Pulmonary artery endothelial cell (primary cell): ENCODE measurements around the gene SLC43A1. TPM values are rescaled to one million over a fixed set of nuclear protein-coding genes. Genes with fewer than 3 reads are reported as not detected.
A peak's percentile ranks its signal among the peaks of the same experiment; 100 is the strongest.

ENCODE experiments used
- DNase-seq: peaks from one replicate; pipeline ENCODE4 v3.0.0-alpha.2; 2011; ENCODE audit warnings: low read depth, low spot score
- total RNA-seq: library from RNA; depleted of rRNA; stranded (reverse); fragments of >200 nt; gene quantifications from 2 replicates; pipeline ENCODE4 v1.2.3, GENCODE V29; 2014

Gene SLC43A1
- total RNA-seq, 1 donor from 2014 or later, result 15.6 TPM

GRCh38 chr11:57529012-57529411 lies 13.5 kb upstream of the SLC43A1 start:
- no peak for DNase-seq

DNA sequence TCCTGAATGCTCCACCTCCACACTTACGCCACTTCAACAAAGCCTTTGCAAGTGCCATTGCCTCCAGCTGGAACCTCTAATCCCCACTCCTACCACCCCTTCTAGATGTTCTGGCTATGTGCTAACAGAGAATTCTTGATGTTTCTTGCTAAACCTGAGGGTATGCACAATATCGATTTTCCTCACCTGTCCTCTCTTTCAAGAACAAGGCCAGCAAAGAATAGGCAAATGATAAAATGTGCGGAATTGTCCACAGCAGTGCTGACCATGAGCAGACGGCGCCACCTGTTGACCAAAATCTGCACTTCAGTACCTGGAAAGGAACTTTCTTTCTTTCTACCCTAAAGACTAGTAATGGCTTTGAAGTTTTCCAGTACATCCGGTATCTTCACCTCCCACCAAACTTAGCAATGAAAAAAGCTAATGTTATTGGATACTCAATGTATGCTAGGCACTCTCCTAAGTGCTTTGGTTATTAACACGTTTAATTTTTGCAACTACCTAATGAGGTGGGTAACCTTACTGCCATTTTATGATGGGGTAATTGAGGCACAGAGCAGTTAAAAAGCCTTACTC lies 11.6 kb upstream of the SLC43A1 start:
- DNase-seq, result no peak

DNA sequence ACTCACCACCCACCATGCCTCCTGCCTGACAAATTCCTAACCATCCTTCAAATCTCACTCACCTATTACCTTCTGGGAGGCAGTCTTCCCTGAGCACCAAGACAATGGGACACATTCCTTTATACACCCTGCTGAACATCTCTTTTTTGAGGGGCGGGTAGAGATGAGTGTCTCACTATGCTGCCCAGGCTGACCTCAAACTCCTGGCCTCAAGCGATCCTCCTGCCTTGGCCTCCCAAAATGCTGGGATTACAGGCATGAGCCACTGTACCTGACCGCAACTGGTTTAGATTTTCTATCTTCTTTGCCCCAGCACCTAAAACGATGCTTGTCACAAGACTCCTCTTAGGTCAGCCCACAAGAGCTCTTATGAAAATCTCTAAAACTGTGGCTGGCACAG lies 7.9 kb upstream of the SLC43A1 start:
- DNase-seq, result no peak

- DNase-seq, result no peak
Measured at GRCh38 chr11:57521116-57521515, 5.6 kb upstream of the SLC43A1 start.

DNA sequence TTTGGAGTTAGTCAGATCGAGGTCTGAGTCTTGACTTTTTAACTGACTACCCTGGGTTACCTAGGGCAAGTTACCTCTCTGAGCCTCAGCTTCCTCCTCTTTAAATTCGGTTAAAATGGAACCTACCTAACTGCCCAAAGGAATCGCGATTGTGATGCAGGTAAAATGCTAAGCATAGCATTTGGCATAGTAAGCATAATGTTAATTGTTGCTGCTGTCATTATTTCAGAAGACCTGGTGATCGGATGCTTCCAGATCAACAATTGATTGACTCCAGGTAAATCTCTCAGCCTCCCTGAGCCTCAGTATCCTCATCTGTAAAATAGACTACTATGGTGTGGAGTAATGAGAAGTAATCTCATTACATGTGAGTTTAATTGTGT lies 550 bp upstream of the SLC43A1 start:
- DNase-seq, result no peak

DNA sequence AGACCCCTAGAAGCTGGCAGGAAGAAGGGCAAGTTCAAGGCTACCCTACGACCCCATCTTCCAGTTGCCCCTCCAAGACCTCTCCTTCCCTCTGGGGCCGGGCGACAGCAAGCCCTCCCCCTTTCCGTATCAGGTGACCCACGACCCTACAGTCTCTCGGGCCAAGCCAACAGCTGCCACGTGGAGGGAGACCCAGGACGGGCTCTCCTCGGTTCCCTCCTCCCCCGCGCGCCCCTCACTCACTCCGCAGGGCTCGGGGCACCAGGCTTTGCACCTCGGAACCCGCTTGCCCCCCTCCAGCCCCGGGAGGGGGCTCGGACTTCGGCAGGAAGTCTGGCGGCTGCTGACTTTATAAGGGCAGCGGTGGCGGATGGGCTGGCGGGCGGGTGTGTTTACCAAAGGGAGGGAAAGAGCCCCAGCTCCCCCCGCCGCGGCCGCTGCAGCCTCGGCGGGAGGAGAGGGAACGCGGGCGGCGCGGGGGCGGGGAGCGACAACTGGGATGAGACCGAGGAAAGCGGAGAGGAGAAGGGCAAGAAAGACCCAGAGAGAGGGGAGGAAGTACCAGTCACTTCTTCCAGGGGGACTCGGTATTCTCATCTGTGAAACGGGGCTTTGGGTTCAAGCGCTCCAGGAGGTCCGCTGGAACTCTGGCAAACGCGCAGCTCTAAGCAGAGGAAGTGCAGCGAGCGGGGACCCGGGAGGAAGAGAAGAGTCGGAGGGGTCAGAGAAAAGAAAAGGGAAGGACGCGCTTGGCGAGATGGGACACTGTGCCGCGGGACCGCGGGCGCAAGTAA lies 767 bp downstream of the SLC43A1 start:
- DNase-seq, result no peak

DNA sequence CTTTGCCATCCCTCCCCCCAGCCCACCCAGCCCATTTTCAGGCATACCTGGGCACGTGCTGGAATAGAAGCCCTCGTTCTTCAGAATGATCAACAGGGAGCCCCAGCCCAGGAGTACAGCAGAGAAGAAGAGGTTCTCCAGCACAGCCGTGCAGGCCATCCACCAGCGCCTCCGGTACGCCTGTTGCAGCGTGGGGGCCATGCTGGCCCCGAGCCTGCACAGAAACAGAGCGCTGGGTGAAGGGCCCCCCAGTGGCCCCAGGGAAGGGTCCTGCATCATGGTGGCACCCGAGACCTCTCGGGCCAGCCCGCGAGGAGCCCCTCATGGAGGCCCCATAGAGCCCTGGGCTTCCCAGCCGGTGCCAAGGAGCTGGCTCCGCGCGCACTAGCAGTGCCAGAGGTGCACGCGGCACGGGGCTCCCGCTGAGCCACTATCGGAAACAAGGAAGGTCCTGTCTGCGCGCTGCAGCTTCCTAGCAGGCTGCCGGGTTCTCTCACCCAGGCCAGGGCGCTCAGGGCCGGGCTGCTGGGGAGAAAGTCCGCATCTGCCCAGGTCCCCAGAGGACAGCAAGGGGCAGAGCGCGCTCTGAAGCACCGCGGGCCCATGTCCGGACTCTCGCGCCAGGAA lies 1.5 kb downstream of the SLC43A1 start:
- no peak for DNase-seq

- no peak for DNase-seq
Measured at GRCh38 chr11:57513452-57513795, 2.1 kb downstream of the SLC43A1 start.

- no peak for DNase-seq
Measured at GRCh38 chr11:57512646-57513451, 2.7 kb downstream of the SLC43A1 start.

DNA sequence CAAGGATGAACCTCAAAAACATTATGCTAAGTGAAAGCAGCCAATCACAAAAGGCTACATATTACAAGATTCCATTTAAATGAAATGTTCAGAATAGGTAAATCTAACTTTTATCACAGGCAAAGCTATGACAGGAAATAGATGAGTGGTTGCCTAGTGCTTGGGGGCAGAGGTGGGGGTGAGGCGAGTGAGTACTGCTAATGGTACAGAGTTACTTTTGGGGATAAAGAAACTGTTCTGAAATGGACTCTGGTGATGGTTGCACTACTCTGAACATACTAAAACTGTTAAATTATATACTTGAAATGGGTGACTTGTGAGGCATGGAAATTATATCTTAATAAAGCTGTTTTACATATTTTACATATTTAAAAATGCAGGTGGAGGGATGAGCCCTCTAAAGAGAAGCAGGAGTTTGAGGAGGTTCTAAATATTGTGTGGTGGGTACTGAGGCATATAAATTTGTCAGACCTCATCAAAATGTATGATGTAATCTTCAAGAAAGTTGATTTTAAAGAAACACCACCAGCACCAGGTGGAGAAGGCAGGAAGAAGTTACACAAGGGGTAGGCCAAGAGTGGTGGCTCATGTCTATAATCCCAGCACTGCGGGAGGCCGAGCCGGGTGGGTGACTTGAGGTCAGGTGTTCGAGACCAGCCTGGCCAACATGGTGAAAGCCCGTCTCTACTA lies 3.6 kb downstream of the SLC43A1 start:
- DNase-seq, result no peak

GRCh38 chr11:57508341-57509170 lies 6.9 kb downstream of the SLC43A1 start:
- DNase-seq, result no peak

DNA sequence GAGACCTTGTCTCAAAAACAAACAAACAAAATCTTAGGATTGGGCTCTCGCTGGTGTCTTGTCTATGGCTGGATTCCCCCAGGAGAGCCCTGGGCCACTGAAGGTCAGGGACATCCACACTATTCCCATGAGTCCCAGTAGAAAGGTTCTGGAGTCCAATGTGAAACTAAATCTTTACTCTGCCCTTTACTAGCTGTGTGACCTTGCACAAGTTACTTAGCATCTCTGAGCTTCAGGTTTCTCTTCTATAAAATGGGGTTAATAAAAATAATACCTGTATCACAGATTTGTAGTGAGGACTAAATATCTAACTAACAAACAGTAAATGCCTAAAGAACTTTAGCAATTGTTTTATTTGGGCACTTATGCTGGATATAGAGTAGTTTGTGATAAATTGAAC lies 9.0 kb downstream of the SLC43A1 start:
- DNase-seq, result no peak

DNA sequence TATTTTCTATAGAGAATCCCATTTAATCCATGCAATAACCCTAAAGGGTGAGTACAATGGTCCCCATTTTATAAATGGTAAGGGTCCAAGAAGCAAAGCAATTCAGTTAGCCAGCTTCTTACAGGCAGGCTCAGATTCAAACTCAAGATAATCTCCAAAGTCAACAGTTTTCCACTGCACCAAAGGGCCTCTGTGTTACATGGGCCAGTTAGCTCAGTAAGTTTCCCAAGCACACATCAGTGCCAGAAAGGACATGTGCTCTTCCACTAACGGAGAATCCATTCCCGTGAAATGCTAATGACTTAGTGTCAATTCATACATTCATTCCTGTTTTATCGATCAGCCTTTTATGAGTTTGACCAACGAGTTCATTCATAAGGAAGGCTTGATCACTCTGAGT lies 11.0 kb downstream of the SLC43A1 start:
- no peak for DNase-seq

DNA sequence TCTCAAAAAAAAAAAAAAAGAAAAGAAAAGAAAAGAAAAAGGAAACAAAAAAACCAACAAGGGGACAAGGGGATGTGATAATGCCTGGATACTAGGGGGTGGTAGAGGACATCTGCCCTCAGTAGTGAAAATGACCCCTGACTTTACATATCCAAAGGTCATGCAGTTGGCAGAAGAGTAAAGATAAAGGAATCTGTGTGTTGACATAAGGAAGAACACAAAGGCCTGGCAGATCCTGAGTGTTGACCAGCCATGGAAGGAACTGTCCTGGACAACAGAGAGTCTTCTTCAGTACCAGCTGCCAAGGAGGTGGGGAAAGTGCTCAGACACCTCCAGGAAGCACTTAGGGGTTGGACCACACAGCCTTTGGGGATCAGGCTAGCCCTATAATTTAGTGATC lies 12.6 kb downstream of the SLC43A1 start:
- no peak for DNase-seq

DNA sequence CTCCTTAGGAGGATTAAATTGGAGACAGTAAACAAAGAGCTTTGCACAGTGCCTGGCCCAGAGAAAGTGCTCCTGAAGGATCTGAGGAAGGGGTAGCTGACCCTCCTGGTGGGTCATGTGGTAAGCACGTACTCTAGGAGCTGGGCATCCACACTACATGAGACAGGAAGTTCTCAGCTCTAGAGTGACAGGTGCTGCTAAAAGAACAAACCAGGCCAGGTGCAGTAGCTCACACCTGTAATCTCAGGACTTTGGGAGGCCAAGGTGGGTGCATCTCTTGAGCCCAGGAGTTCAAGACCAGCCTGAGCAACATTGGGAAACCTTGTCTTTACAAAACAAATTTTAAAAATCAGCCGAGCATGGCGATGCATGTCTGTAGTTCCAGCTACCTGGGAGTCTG lies 13.1 kb downstream of the SLC43A1 start:
- DNase-seq, result no peak

GRCh38 chr11:57501953-57502352 lies 13.5 kb downstream of the SLC43A1 start:
- DNase-seq, result no peak

GRCh38 chr11:57500926-57501325 lies 14.6 kb downstream of the SLC43A1 start:
- no peak for DNase-seq

DNA sequence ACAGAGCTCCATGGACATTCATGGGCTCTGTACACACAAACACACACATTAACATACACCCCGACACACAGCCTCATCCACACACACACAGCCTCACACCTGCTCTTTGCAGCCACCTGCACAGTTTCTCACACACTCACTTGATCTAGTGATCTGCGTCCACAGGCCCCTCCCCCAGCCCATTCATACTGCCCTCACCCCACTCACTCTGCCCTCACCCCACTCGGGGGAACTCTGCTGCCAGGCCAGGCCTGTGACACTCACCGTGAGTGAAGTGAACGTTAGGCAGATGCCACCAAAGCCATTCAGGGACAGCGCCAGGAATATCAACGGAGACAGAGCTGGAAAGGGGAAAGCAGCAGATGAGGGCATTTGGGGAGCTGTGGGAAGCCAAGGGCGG lies 15.0 kb downstream of the SLC43A1 start:
- no peak for DNase-seq

DNA sequence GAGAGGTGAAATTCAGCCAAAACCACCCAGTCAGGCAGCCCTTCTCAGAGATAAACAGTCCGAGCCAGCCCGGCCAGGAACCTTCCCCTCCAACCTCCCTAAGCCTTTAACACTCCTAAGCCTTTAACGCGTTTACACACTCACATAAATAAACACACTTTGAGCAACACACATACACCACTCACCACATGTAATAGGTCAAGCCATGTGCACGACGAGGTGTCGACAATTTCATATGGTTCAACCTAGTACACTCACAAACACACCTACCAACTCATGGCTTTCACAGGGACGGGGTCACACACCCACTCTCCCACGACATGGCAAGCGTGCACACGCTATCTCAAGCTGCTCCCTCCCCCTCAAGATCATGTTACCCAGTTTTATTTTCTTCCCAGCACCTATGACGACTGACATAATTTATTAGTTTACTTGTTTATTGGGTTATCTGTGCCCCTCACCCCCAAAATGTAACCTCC lies 15.5 kb downstream of the SLC43A1 start:
- no peak for DNase-seq

DNA sequence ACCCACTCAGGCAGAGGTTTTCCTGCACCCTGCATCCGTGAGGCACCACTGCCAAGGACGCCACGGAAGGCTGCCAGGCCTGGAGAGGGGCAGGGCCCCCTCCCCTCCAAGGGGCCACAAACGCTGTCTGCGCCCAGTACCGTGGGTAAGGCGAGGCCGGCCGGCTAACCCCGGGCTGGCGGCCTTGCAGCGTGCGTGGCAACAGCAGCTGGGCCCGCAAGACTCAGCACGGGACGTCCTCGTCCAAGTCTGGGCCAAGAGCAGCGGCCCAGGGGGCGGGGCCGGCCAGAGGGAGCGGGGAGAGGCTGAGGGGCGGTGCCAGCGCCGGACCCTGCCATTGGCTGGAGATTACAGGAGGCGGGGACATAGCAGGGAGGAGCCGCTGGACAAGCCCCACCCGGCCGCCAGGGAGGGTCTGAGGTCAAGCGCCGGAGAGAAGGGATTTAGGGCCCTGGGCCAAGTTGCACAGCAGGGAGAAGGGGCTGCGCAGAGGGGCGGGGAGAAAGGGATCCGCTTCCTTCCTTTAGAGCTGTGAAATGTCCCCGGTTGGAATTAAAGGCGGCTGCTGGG lies 16.0 kb downstream of the SLC43A1 start:
- peak; percentile 62 for DNase-seq
